K562 (cell line): ENCODE results near the gene CALD1. TPM values are rescaled to one million over a fixed set of nuclear protein-coding genes. Genes with fewer than 3 reads are reported as not detected.

Experiments used
- ATAC-seq: fragments of 200-7000 bp; cut with Tn5 transposase; 3 replicates; pipeline ENCODE4 v1.9.1; 2020; ENCODE audit warnings: moderate library complexity
- BruUV-seq: library from RNA; stranded (reverse); fragments of 400-500 nt; replicated peaks from 2 replicates; lab custom pipeline; 2021; lab: Mats Ljungman, UMichigan
- CTCF ChIA-PET: fragments of 300-600 bp; formaldehyde crosslinking; extraction: SDS; loops from one replicate; lab custom pipeline; 2021; ENCODE audit warnings: low intra/inter-chr PET ratio; lab: Yijun Ruan, JAX
- POLR2A ChIA-PET: fragments of 300-600, 350-650 bp; sonication (Branson Sonifier 250); formaldehyde crosslinking; extraction: SDS; loops from one replicate; lab custom pipeline; 2021; ENCODE audit warnings: antibody characterized with exemption, inconsistent platforms; lab: Yijun Ruan, JAX
- DNase-seq, 4 experiments: peaks; one replicate each; pipeline versions ENCODE4 v3.0.0 to v3.0.0-alpha.2; 2011 to 2018; ENCODE audit warnings: low spot score in 3 of 4, mixed read lengths in 3 of 4; ENCODE audit errors: extremely low read depth in 1 of 4
- FAIRE-seq: peaks from 2 replicates; lab custom pipeline; 2011; peaks lifted over from hg19 to GRCh38; lab: Jason Lieb, UNC
- H2AFZ ChIP-seq: 2 replicates; pipeline ENCODE4 v1.6.0; 2011; ENCODE audit warnings: low read depth, low read length, control low read depth, inconsistent platforms
- H3K27ac ChIP-seq: fragments of 200-600 bp; 3 replicates; pipeline ENCODE4 v1.8.0; 2011; ENCODE audit warnings: low read depth, mild to moderate bottlenecking, control low read depth, inconsistent platforms, low read length, moderate library complexity, mixed read lengths; ENCODE audit errors: extremely low read depth
- H3K27me3 ChIP-seq, 2 experiments: fragments of 300-600 bp in 1 of 2; 2 replicates in 1 of 2; 3 replicates in 1 of 2; pipeline versions ENCODE4 v1.6.0 to v1.8.0; 2011; ENCODE audit warnings: inconsistent platforms in 2 of 2, low read length in 2 of 2, mild to moderate bottlenecking in 1 of 2, mixed read lengths in 1 of 2, moderate library complexity in 1 of 2; ENCODE audit not compliant: control insufficient read depth in 2 of 2, insufficient read depth in 2 of 2
- H3K36me3 ChIP-seq: fragments of 300-600 bp; 3 replicates; pipeline ENCODE4 v1.8.0; 2011; ENCODE audit warnings: mild to moderate bottlenecking, low read length, inconsistent platforms; ENCODE audit not compliant: control insufficient read depth, insufficient read depth
- H3K4me1 ChIP-seq, 2 experiments: fragments of 200-600 bp in 1 of 2; replicated peaks in 1 of 2; 2 replicates in 1 of 2; 3 replicates in 1 of 2; pipeline versions ENCODE4 v1.5.1 to v1.8.0; 2011; ENCODE audit warnings: inconsistent platforms in 2 of 2, low read length in 2 of 2, mild to moderate bottlenecking in 1 of 2, mixed read lengths in 1 of 2, moderate library complexity in 1 of 2; ENCODE audit not compliant: control insufficient read depth in 2 of 2, insufficient read depth in 2 of 2
- H3K4me2 ChIP-seq: 2 replicates; pipeline ENCODE4 v1.6.1; 2011; ENCODE audit warnings: low read length, control low read depth, inconsistent platforms, mixed read lengths; ENCODE audit not compliant: insufficient read depth
- H3K4me3 ChIP-seq: fragments of 200-600 bp; sonication (generic), shearing (Covaris generic); 2 replicates; pipeline ENCODE4 v1.5.1; 2016; ENCODE audit warnings: control low read depth, inconsistent platforms
- H3K79me2 ChIP-seq: fragments of 200-600 bp; 3 replicates; pipeline ENCODE4 v1.8.0; 2011; ENCODE audit warnings: low read length, inconsistent platforms; ENCODE audit not compliant: control insufficient read depth, insufficient read depth
- H3K9ac ChIP-seq, 2 experiments: 2 replicates each; pipeline versions ENCODE4 v1.6.0 to v1.6.1; 2011; ENCODE audit warnings: low read depth in 2 of 2, low read length in 2 of 2, control low read depth in 1 of 2, inconsistent platforms in 1 of 2, mild to moderate bottlenecking in 1 of 2, mixed read lengths in 1 of 2; ENCODE audit not compliant: insufficient read depth in 1 of 2
- H3K9me1 ChIP-seq: one replicate; pipeline ENCODE4 v1.6.0; 2011; ENCODE audit warnings: inconsistent platforms, mild to moderate bottlenecking, low read length, moderate library complexity; ENCODE audit not compliant: control insufficient read depth, insufficient read depth
- H3K9me3 ChIP-seq: replicated peaks from 2 replicates; pipeline ENCODE4 v1.5.1; 2011; ENCODE audit warnings: low read depth, low read length, inconsistent platforms; ENCODE audit not compliant: control insufficient read depth, insufficient read depth
- H4K20me1 ChIP-seq: replicated peaks from 2 replicates; pipeline ENCODE4 v1.6.1; 2011; ENCODE audit warnings: low read length, inconsistent platforms, mixed read lengths; ENCODE audit not compliant: control insufficient read depth, insufficient read depth
- COPS2 ChIP-seq: fragments of 450-650 bp; conservative IDR thresholded peaks from 2 replicates; pipeline ENCODE4 v1.6.1; 2016; ENCODE audit warnings: mild to moderate bottlenecking, moderate library complexity
- CREB1 ChIP-seq, 2 experiments: sonication (generic) in 1 of 2; formaldehyde crosslinking in 1 of 2; IDR thresholded peaks; 2 replicates each; pipeline versions ENCODE4 v1.6.1 to v1.8.0; 2012 to 2022; ENCODE audit warnings: inconsistent platforms in 1 of 2, mild to moderate bottlenecking in 1 of 2, missing genetic modification reagents in 1 of 2, moderate library complexity in 1 of 2
- FOXO4 ChIP-seq: fragments of 450-650 bp; formaldehyde crosslinking; IDR thresholded peaks from 2 replicates; pipeline ENCODE4 v1.4.0; 2020; ENCODE audit warnings: mild to moderate bottlenecking, moderate library complexity
- HNRNPL ChIP-seq: fragments of 200-400 bp; formaldehyde crosslinking; IDR thresholded peaks from 2 replicates; pipeline ENCODE4 v1.6.1; 2017; ENCODE audit warnings: low read depth, mild to moderate bottlenecking, low read length
- PHTF2 ChIP-seq: fragments of 250-450 bp; sonication (Bioruptor Pico); IDR thresholded peaks from 2 replicates; pipeline ENCODE4 v1.5.0; 2021; ENCODE audit warnings: mild to moderate bottlenecking
- ZNF583 ChIP-seq: fragments of 250-450 bp; sonication (Bioruptor Pico); IDR thresholded peaks from 2 replicates; pipeline ENCODE4 v1.4.0; 2020
- ZNF609 ChIP-seq: sonication (generic); formaldehyde crosslinking; IDR thresholded peaks from 2 replicates; pipeline ENCODE4 v1.8.1; 2023; ENCODE audit warnings: missing genetic modification reagents, mild to moderate bottlenecking, borderline replicate concordance
- WGBS: fragments of 100-300 bp; shearing (Covaris generic); methylation state at CpG from one replicate; pipeline ENCODE4 v1.1.6; 2016; ENCODE audit warnings: low coverage, mixed read lengths; ENCODE audit not compliant: insufficient coverage; ENCODE audit errors: missing lambda C conversion rate; 5-methylcytosine and 5-hydroxymethylcytosine counted together
- in situ Hi-C: fragments of 300-500 bp; cut with MboI; formaldehyde crosslinking; loops from 4 replicates; pipeline ENCODE4 v1.15.0; 2018; ENCODE audit warnings: inconsistent platforms, mixed read lengths
- intact Hi-C: fragments of 100-400 bp; cut with micrococcal nuclease; formaldehyde crosslinking; loops from 2 replicates; pipeline ENCODE4 v1.14.2; 2022
- polyA plus RNA-seq, 8 experiments: library from polyadenylated mRNA; depleted of rRNA in 4 of 8; stranded (reverse) in 5 of 8; unstranded in 3 of 8; fragments of >200 nt; fragmentation: Nextera tagmentation in 2 of 8; fragmentation: Illumina TruSeq in 1 of 8; extraction: Ambion mirVana in 2 of 8; extraction: Trizol in 1 of 8; gene quantifications; 2 replicates each; pipeline versions ENCODE4 v1.2.1 to v1.2.3, GENCODE V29; 2011 to 2014; ENCODE audit warnings: inconsistent platforms in 1 of 8, missing spikeins in 1 of 8
- total RNA-seq, 7 experiments: library from RNA; depleted of rRNA in 6 of 7; stranded (reverse); fragments of >200 nt in 6 of 7; fragmentation: Illumina TruSeq in 2 of 7; extraction: Trizol in 2 of 7; gene quantifications; 2 replicates each; pipeline versions ENCODE4 v1.2.1 to v1.2.3, GENCODE V29; 2011 to 2021; ENCODE audit warnings: low replicate concordance in 1 of 7
- TF ChIP-seq, protein P1 (sequence below): fragments of 250-450 bp; sonication (Bioruptor Pico); IDR thresholded peaks from 2 replicates; pipeline ENCODE4 v1.8.0; 2021; ENCODE audit warnings: borderline replicate concordance, mild to moderate bottlenecking, moderate library complexity; ENCODE audit not compliant: poor library complexity, severe bottlenecking

Gene CALD1
- total and polyA plus RNA-seq, 9 of the 15 experiments (the other 6 are each of a cell fraction or from before 2014, with no cell fraction given): 0.40 TPM; not detected in 8

GRCh38 chr7:134781171-134781570, 1.7 kb downstream of the CALD1 start:
- BruUV-seq: no TSS peak
- POLR2A ChIA-PET: no interaction called here
- Histone ChIP-seq H3K9me1 (no peaks in the 10 kb centered on the region), H3K4me2 (no peak overlapping the region), H2AFZ (no peak overlapping the region), H4K20me1 (no peaks in the 10 kb centered on the region), H3K27ac (no peak overlapping the region), H3K9ac (no peak overlapping the region), H3K4me3 (no peak overlapping the region), H3K9me3 (no peaks in the 10 kb centered on the region), H3K36me3 (no peaks in the 10 kb centered on the region), H3K27me3 (peaks cover 26 to 37% of the 10 kb centered on the region in 2 experiments; a peak in 4 of 5 replicates), H3K79me2 (no peaks in the 10 kb centered on the region), H3K4me1 (no peaks in the 10 kb centered on the region)
- intact Hi-C loops (no loop called here), in situ Hi-C loops (no loop called here)
- TF ChIP-seq ZNF583 (CRISPR knock-in tag): no peak
- TF ChIP-seq, protein P1, sequence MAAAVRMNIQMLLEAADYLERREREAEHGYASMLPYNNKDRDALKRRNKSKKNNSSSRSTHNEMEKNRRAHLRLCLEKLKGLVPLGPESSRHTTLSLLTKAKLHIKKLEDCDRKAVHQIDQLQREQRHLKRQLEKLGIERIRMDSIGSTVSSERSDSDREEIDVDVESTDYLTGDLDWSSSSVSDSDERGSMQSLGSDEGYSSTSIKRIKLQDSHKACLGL (CRISPR knock-in tag): no peak
- no peak for TF ChIP-seq ZNF609 (CRISPR knock-in tag)
- TF ChIP-seq COPS2: no peak
- TF ChIP-seq HNRNPL: no peak
- TF ChIP-seq CREB1 (IDR thresholded peaks at IDR 0.05): no peak
- no peak for TF ChIP-seq CREB1 (CRISPR knock-in tag; IDR thresholded peaks at IDR 0.05)
- no peak for TF ChIP-seq PHTF2 (CRISPR knock-in tag)
- no peak for TF ChIP-seq FOXO4
- CTCF ChIA-PET: no interaction called here
- FAIRE-seq (no peak), DNase-seq (no peak), ATAC-seq (no peak)
- 0% methylated on average over 2 of the region's 2 CpGs for WGBS
